Upper lobe of right lung (tissue), 1 donor: Measurements from ENCODE around the gene CDH4. TPM values are rescaled to one million over a fixed set of nuclear protein-coding genes. Genes with fewer than 3 reads are reported as not detected.
A peak's percentile ranks its signal among the peaks of the same experiment; 100 is the strongest.

Source experiments
- ATAC-seq: fragments of 200-7000 bp; cut with Tn5 transposase; one replicate; pipeline ENCODE4 v1.9.1; 2020; ENCODE audit warnings: mild to moderate bottlenecking, moderate library complexity
- DNase-seq: peaks from one replicate; pipeline ENCODE4 v3.0.0-alpha.2; 2020
- H3K27ac ChIP-seq: fragments of 200-600 bp; one replicate; pipeline ENCODE4 v1.8.0; 2022
- H3K27me3 ChIP-seq: fragments of 200-600 bp; one replicate; pipeline ENCODE4 v1.8.0; 2022; ENCODE audit warnings: mild to moderate bottlenecking
- H3K36me3 ChIP-seq: fragments of 200-600 bp; one replicate; pipeline ENCODE4 v1.8.0; 2022
- H3K4me1 ChIP-seq: fragments of 200-600 bp; one replicate; pipeline ENCODE4 v1.8.0; 2022
- H3K4me3 ChIP-seq: fragments of 200-600 bp; one replicate; pipeline ENCODE4 v1.8.0; 2022; ENCODE audit warnings: mild to moderate bottlenecking
- H3K9me3 ChIP-seq: fragments of 200-600 bp; one replicate; pipeline ENCODE4 v1.8.0; 2022
- CTCF ChIP-seq: fragments of 200-600 bp; IDR thresholded peaks from one replicate; pipeline ENCODE4 v1.8.0; 2022; ENCODE audit warnings: antibody characterized with exemption
- intact Hi-C: fragments of 100-400 bp; cut with DNase I; formaldehyde crosslinking; loops from one replicate; pipeline ENCODE4 v1.11.0; 2022
- microRNA-seq: library from miRNA; unstranded; fragments of <30 nt; microRNA quantifications from one replicate; pipeline ENCODE4 v1.2.0, GENCODE V29; 2020; ENCODE audit warnings: borderline microRNAs expressed
- total RNA-seq: library from RNA; stranded (reverse); fragmentation: NEBNext Ultra II Directional; extraction: Animal tissue kit (Norgen Biotek cat#: 25700); gene quantifications from one replicate; pipeline ENCODE4 v1.2.1, GENCODE V29; 2021
- donor health status: DM: no; HTN: yes; CAD: no; lungs with severe emphysema.

CDH4 gene
- total RNA-seq, 1 donor from 2014 or later, result 0.23 TPM

- Histone ChIP-seq H3K27ac (no peak overlapping the region), H3K9me3 (peaks cover 12% of the 10 kb centered on the region), H3K36me3 (peaks cover 64% of the 10 kb centered on the region), H3K27me3 (no peaks in the 10 kb centered on the region), H3K4me1 (no peaks in the 10 kb centered on the region), H3K4me3 (no peak overlapping the region)
- no peak for ATAC-seq
- DNase-seq, result no peak
- TF ChIP-seq CTCF, result no peak
- intact Hi-C loops, result no loop called here
Observed at GRCh38 chr20:61988665-61989064, 736.6 kb downstream of the CDH4 start.

- H3K27ac ChIP-seq, result no peak overlapping the region
- no peaks in the 10 kb centered on the region for H3K27me3 ChIP-seq
- peak; percentile 44 for ATAC-seq
- peaks cover 68% of the 10 kb centered on the region for H3K36me3 ChIP-seq
- no peak for TF ChIP-seq CTCF
- no peak for DNase-seq
- peaks cover 12% of the 10 kb centered on the region for H3K9me3 ChIP-seq
- intact Hi-C loops, result no loop called here
- H3K4me3 ChIP-seq, result no peak overlapping the region
- no peaks in the 10 kb centered on the region for H3K4me1 ChIP-seq
Observed at GRCh38 chr20:61989741-61990140, 737.7 kb downstream of the CDH4 start.

Small RNAs within 50 kb of the gene (microRNA-seq; reads per million reads assigned to microRNA genes)
- not detected for gene MIR1257
